Measurements from ENCODE around the gene RRP12. TPM values are rescaled to one million over a fixed set of nuclear protein-coding genes. Genes with fewer than 3 reads are reported as not detected.

The RRP12 gene
- total and polyA plus RNA-seq, 9 of the 15 experiments (the other 6 are each of a cell fraction or from before 2014, with no cell fraction given): 4.6 to 68.2 (median 21.8) TPM

GRCh38 chr10:97425964-97426775 is 25.0 kb upstream of the RRP12 start, which contains the start of gene PGAM1 (continued):
- no peak for TF ChIP-seq CREB5 (CRISPR knock-in tag; IDR thresholded peaks at IDR 0.05)
- no peak for TF ChIP-seq SLC30A9 (CRISPR knock-in tag; IDR thresholded peaks at IDR 0.05)
- TF ChIP-seq ZNF274 (IDR thresholded peaks at IDR 0.05; ENCODE audit: borderline replicate concordance, low read depth, low read length): no peak
- peak; percentile 96 for TF ChIP-seq CTCFL (IDR thresholded peaks at IDR 0.05; ENCODE audit: borderline replicate concordance, insufficient read depth, low read depth, low read length, poor library complexity, severe bottlenecking)
- peak; percentile 54 for TF ChIP-seq CCNT2 (IDR thresholded peaks at IDR 0.05; ENCODE audit: borderline replicate concordance, extremely low read depth, insufficient read length, low read depth, low read length)
- peak in 1 of 2 experiments; percentile 22; a peak in 1 of 4 replicates for TF ChIP-seq SIX5 (IDR thresholded peaks at IDR 0.05; ENCODE audit: borderline replicate concordance in 1 of 2, insufficient read depth in 1 of 2, low read depth in 1 of 2, low read length in 2 of 2)
- peak; percentile 59; the same call in 1 of the 2 replicates for TF ChIP-seq EP400 (IDR thresholded peaks at IDR 0.05)
- TF ChIP-seq MITF (IDR thresholded peaks at IDR 0.05): no peak
- peak; percentile 96 to 97 for TF ChIP-seq NRF1 (conservative IDR thresholded peaks at IDR 0.05 in 1 of 2, IDR thresholded peaks at IDR 0.05 in 1 of 2)
- TF ChIP-seq NR2C1 (IDR thresholded peaks at IDR 0.05): peak; percentile 96
- peak; percentile 93 for TF ChIP-seq NR2C1 (tag; IDR thresholded peaks at IDR 0.05)
- peak; percentile 63; the same call in 1 of the 2 replicates for TF ChIP-seq RREB1 (CRISPR knock-in tag; IDR thresholded peaks at IDR 0.05)
- TF ChIP-seq NEUROD1 (IDR thresholded peaks at IDR 0.05; ENCODE audit: borderline replicate concordance, low read depth, low read length, partially characterized antibody): peak; percentile 41
- peak; percentile 40; the same call in 1 of the 2 replicates for TF ChIP-seq GABPA (tag; conservative IDR thresholded peaks at IDR 0.05; ENCODE audit: low read depth)
- no peak for TF ChIP-seq LARP7 (IDR thresholded peaks at IDR 0.05)
- TF ChIP-seq HCFC1 (IDR thresholded peaks at IDR 0.05; ENCODE audit: low read depth, low read length): peak; percentile 66

Data from K562 (cell line).